A673 (cell line): Measurements from ENCODE around the gene PROM1.

Experiments used
- CTCF ChIP-seq: fragments of 300-800, 200-600 bp; sonication (generic); conservative IDR thresholded peaks from 2 replicates; pipeline ENCODE4 v1.5.1; 2017; ENCODE audit warnings: low read depth, mild to moderate bottlenecking, antibody characterized with exemption, low read length, moderate library complexity, mixed read lengths
- EZH2 ChIP-seq: fragments of 200-600 bp; sonication (generic); IDR thresholded peaks from 2 replicates; pipeline ENCODE4 v1.6.1; 2017; ENCODE audit warnings: borderline replicate concordance, low read depth, mild to moderate bottlenecking, mixed read lengths, antibody characterized with exemption, low read length; ENCODE audit not compliant: poor library complexity, severe bottlenecking

- TF ChIP-seq CTCF (no peak), EZH2 (no peak)
Measured at GRCh38 chr4:16102356-16102755, 18.5 kb upstream of the PROM1 start.
